Esophagus muscularis mucosa (tissue), 3 donors: ENCODE results near the gene NDUFC2.
"Not testable (repeated sequence)": the region's sequence is repeated elsewhere in the genome, so short reads cannot be mapped to it uniquely, and the experiment has no call there.

Experiments
- POLR2A ChIP-seq: fragments of 450-650 bp; IDR thresholded peaks from one replicate; pipeline ENCODE4 v1.6.1; 2017; ENCODE audit warnings: antibody characterized with exemption, moderate library complexity, mild to moderate bottlenecking, low read depth
- POLR2AphosphoS5 ChIP-seq, 2 donors: sonication (generic); formaldehyde crosslinking; IDR thresholded peaks; one replicate each; pipeline ENCODE4 v1.6.1; 2017; ENCODE audit warnings: antibody characterized with exemption in 2 of 2
- TF ChIP-seq, protein P1 (sequence below), 3 experiments: fragments of 200-600 bp in 2 of 3; fragments of 450-650 bp in 1 of 3; sonication (generic) in 2 of 3; IDR thresholded peaks; one replicate each; pipeline ENCODE4 v1.5.1; 2017 to 2019; ENCODE audit warnings: antibody characterized with exemption in 3 of 3, mild to moderate bottlenecking in 2 of 3, moderate library complexity in 1 of 3

DNA sequence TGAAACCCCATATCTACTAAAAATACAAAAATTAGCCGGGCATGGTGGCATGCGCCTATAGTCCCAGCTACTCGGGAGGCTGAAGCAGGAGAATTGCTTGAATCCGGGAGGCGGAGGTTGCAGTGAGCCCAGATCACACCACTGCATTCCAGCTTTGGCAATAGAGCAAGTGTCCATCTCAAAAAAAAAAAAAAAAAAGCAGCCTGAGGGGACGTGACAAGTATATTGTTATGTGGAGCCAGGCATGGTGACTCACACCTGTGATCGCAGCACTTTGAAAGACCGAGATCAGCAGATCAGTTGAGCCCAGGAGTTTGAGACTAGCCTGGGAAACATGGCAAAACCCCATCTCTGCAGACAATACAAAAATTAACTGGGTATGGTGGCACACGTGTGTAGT is 51.2 kb downstream of the NDUFC2 start:
- TF ChIP-seq, protein P1, sequence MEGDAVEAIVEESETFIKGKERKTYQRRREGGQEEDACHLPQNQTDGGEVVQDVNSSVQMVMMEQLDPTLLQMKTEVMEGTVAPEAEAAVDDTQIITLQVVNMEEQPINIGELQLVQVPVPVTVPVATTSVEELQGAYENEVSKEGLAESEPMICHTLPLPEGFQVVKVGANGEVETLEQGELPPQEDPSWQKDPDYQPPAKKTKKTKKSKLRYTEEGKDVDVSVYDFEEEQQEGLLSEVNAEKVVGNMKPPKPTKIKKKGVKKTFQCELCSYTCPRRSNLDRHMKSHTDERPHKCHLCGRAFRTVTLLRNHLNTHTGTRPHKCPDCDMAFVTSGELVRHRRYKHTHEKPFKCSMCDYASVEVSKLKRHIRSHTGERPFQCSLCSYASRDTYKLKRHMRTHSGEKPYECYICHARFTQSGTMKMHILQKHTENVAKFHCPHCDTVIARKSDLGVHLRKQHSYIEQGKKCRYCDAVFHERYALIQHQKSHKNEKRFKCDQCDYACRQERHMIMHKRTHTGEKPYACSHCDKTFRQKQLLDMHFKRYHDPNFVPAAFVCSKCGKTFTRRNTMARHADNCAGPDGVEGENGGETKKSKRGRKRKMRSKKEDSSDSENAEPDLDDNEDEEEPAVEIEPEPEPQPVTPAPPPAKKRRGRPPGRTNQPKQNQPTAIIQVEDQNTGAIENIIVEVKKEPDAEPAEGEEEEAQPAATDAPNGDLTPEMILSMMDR (IDR thresholded peaks at IDR 0.05) = not testable (repeated sequence)
- not testable (repeated sequence) for TF ChIP-seq POLR2AphosphoS5 (IDR thresholded peaks at IDR 0.05); POLR2A
